ENCODE data around the gene CNOT4. TPM values are rescaled to one million over a fixed set of nuclear protein-coding genes. Genes with fewer than 3 reads are reported as not detected.

Gene CNOT4
- total RNA-seq, 1 experiment from 2014 or later: 16.6 TPM

- TF ChIP-seq CTCF (IDR thresholded peaks at IDR 0.05 in 2 of 3, conservative IDR thresholded peaks at IDR 0.05 in 1 of 3; ENCODE audit: borderline replicate concordance in 1 of 3, insufficient read depth in 1 of 3, low read depth in 2 of 3, low read length in 2 of 3): no peak
- TF ChIP-seq POLR2AphosphoS5 (IDR thresholded peaks at IDR 0.05; ENCODE audit: low read depth, low read length): no peak
Measured at GRCh38 chr7:135337977-135338550, 171.8 kb downstream of the CNOT4 start (continued).

DNA sequence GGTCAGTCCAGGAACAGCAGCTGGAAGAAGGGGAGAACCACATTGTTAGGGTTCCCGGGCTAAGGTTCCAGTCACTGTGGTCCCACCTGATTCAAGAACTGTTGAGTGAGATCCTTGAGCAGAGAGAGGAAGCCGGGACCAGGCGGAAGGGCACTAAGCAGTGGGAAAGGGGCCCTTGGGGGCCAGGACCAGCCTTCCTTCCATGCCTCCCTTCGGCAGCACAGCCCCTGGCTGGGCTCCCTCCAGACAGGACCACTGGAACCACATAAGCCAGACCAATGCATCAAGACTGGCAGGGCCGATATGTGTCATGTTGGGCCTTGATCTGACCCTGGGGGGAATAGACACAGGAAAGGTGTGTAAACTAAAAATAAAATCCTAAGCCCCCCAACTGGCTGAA is 172.4 kb downstream of the CNOT4 start:
- H3K36me3 ChIP-seq (ENCODE audit: control insufficient read depth in 1 of 2, insufficient read depth in 2 of 2, low read length in 2 of 2): no peaks in the 10 kb centered on the region
- no peak overlapping the region for H3K9ac ChIP-seq (ENCODE audit: low read length)
- CTCF ChIA-PET: no interaction called here
- intact Hi-C loops (cut with micrococcal nuclease): loop anchor here (10.0 kb wide), 1 partner anchor 643 kb away; no protein-coding TSS in a partner anchor
- no peak for DNase-seq (ENCODE audit: low read depth, low spot score)
- H3K4me2 ChIP-seq (ENCODE audit: low read length): no peak overlapping the region
- ATAC-seq: no peak
- H3K4me1 ChIP-seq (ENCODE audit: control insufficient read depth in 1 of 2, insufficient read depth in 2 of 2, low read length in 2 of 2): no peaks in the 10 kb centered on the region
- no peaks in the 10 kb centered on the region for H3K9me3 ChIP-seq (ENCODE audit: control insufficient read depth in 1 of 2, insufficient read depth in 1 of 2, low read depth in 1 of 2, low read length in 2 of 2)
- no peak overlapping the region for H3K27ac ChIP-seq (ENCODE audit: low read depth, low read length)
- H2AFZ ChIP-seq (ENCODE audit: low read depth, low read length, poor library complexity, severe bottlenecking): no peak overlapping the region
- POLR2A ChIA-PET: no interaction called here
- no peak overlapping the region for H3K4me3 ChIP-seq (replicated peaks in 1 of 2; ENCODE audit: low read depth in 1 of 2, low read length in 2 of 2)
- no peaks in the 10 kb centered on the region for H3K27me3 ChIP-seq (ENCODE audit: insufficient read depth, low read length)
- no peaks in the 10 kb centered on the region for H4K20me1 ChIP-seq (ENCODE audit: insufficient read depth)
- RAD21 ChIA-PET (ENCODE audit: low non-redundant PET in 1 of 2, low total read pairs in 2 of 2, uncharacterized antibody in 2 of 2, unreplicated experiment in 2 of 2): no interaction called here
- no peaks in the 10 kb centered on the region for H3K9me2 ChIP-seq (ENCODE audit: insufficient read depth)
- no TSS peak for BruUV-seq (replicated peaks)
- TF ChIP-seq MAX (IDR thresholded peaks at IDR 0.05) (no peak), EZH2phosphoT487 (IDR thresholded peaks at IDR 0.05; ENCODE audit: borderline replicate concordance) (no peak)
- H3K79me2 ChIP-seq (ENCODE audit: insufficient read depth, low read length): no peaks in the 10 kb centered on the region
